ENCODE data around the gene ADAM11.

- TF ChIP-seq POLR2A (IDR thresholded peaks at IDR 0.05; ENCODE audit: low read depth, low read length) (no peak), CTCF (conservative IDR thresholded peaks at IDR 0.05; ENCODE audit: low read depth, low read length) (no peak), MAZ (IDR thresholded peaks at IDR 0.05; ENCODE audit: borderline replicate concordance, low read depth, low read length) (no peak), RFX5 (IDR thresholded peaks at IDR 0.05; ENCODE audit: low read depth, low read length) (no peak), SMC3 (IDR thresholded peaks at IDR 0.05; ENCODE audit: low read depth, low read length) (no peak), CEBPB (IDR thresholded peaks at IDR 0.05; ENCODE audit: low read depth, low read length) (no peak)
Measured at GRCh38 chr17:44738214-44738906, 20.4 kb upstream of the ADAM11 start.

Data from IMR-90 (cell line).